Activated CD8-positive, alpha-beta T cell treated with anti-CD3 and anti-CD28 coated beads, Interleukin-2, amount 10 ng/mL, durations not matched to agents 7 days and 5 days (primary cell): ENCODE measurements around the gene PLOD3. TPM values are rescaled to one million over a fixed set of nuclear protein-coding genes. Genes with fewer than 3 reads are reported as not detected.

Experiments used
- ATAC-seq: fragments of 150-1000 bp; cut with Tn5 transposase; one replicate; pipeline ENCODE4 v1.10.0; 2021; ENCODE audit warnings: moderate library complexity
- CTCF ChIA-PET: fragments of 350-600 bp; sonication (Branson Sonifier 250); formaldehyde crosslinking; loops from one replicate; lab custom pipeline; 2021; ENCODE audit warnings: antibody characterized with exemption; lab: Charles Lee
- POLR2A ChIA-PET: fragments of 350-600 bp; sonication (Branson Sonifier 250); formaldehyde crosslinking; loops from one replicate; lab custom pipeline; 2021; ENCODE audit warnings: antibody characterized with exemption; lab: Charles Lee
- DNase-seq: peaks from one replicate; pipeline ENCODE4 v3.0.0-alpha.2; 2020
- H3K27ac Mint-ChIP-seq: one replicate; pipeline ENCODE4 v1.8.0; 2021; ENCODE audit warnings: mild to moderate bottlenecking, mixed read lengths
- H3K27me3 Mint-ChIP-seq: one replicate; pipeline ENCODE4 v1.8.0; 2021; ENCODE audit warnings: low read depth, mixed read lengths
- H3K36me3 Mint-ChIP-seq: one replicate; pipeline ENCODE4 v1.8.0; 2021; ENCODE audit warnings: low read depth, mixed read lengths
- H3K4me1 Mint-ChIP-seq: one replicate; pipeline ENCODE4 v1.8.0; 2021; ENCODE audit warnings: low read depth, mixed read lengths
- H3K4me3 Mint-ChIP-seq: one replicate; pipeline ENCODE4 v1.8.0; 2021; ENCODE audit warnings: mild to moderate bottlenecking, mixed read lengths
- H3K9me3 Mint-ChIP-seq: one replicate; pipeline ENCODE4 v1.8.0; 2022; ENCODE audit warnings: mixed read lengths; ENCODE audit not compliant: insufficient read depth
- total RNA-seq, 2 experiments: library from RNA; stranded (reverse); gene quantifications; one replicate each; pipeline ENCODE4 v1.2.3, GENCODE V29; 2021

PLOD3 gene
- total RNA-seq, 2 experiments from 2014 or later: 51.1 to 58.1 TPM

DNA sequence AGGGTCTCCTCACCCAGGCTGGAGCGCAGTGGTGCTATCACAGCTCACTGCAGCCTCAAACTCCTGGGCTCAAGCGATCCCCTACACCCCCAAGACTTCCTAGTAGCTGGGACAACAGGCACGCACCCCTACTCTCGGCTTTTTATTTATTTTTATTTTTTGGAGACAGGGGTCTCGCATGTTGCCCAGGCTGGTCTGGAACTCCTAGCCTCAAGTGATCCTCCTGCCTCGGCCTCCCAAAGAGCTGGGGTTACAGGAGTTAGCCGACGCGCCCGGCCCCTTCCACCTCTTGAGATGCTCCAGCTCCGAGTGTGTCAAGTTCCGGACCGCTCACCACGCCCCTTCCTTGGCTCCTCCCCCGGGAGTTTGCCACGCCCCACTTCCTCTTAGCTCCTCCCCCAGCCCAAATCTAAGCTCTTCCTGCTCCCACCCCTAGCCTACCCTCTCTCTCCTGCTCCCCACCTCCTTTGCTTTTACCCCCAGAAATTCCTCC, 43.6 kb downstream of the PLOD3 start:
- Mint-ChIP-seq H3K27ac (no peak overlapping the region), H3K4me1 (peaks cover 49% of the 10 kb centered on the region), H3K36me3 (no peaks in the 10 kb centered on the region), H3K9me3 (no peaks in the 10 kb centered on the region), H3K27me3 (peaks cover 82% of the 10 kb centered on the region), H3K4me3 (peak overlapping the region; percentile 49)
- POLR2A ChIA-PET: interaction anchor here (0.7 to 1.3 kb wide), 3 partner anchors 9 to 44 kb away, joined by 3 read pairs; partner anchors contain the start of genes VGF and ZNHIT1
- CTCF ChIA-PET: interaction anchor here (0.7 to 2.8 kb wide), 9 partner anchors 9 to 117 kb away, joined by 3 to 34 read pairs (median 5); partner anchors contain the start of gene VGF
- DNase-seq: peak; percentile 81
- ATAC-seq: peak; percentile 65

- ChIA-PET CTCF (interaction anchor here (0.7 to 2.8 kb wide), 9 partner anchors 8 to 117 kb away, joined by 3 to 34 read pairs (median 5); partner anchors contain the start of gene VGF), POLR2A (interaction anchor here (0.7 to 1.3 kb wide), 3 partner anchors 8 to 45 kb away, joined by 3 read pairs; partner anchors contain the start of genes VGF and ZNHIT1)
- H3K27ac Mint-ChIP-seq: no peak overlapping the region
- peaks cover 82% of the 10 kb centered on the region for H3K27me3 Mint-ChIP-seq
- ATAC-seq (no peak), DNase-seq (no peak)
- no peaks in the 10 kb centered on the region for H3K9me3 Mint-ChIP-seq
- no peaks in the 10 kb centered on the region for H3K36me3 Mint-ChIP-seq
- no peak overlapping the region for H3K4me3 Mint-ChIP-seq
- H3K4me1 Mint-ChIP-seq: peaks cover 52% of the 10 kb centered on the region
Measured at GRCh38 chr7:101172854-101173751, 44.3 kb downstream of the PLOD3 start.

DNA sequence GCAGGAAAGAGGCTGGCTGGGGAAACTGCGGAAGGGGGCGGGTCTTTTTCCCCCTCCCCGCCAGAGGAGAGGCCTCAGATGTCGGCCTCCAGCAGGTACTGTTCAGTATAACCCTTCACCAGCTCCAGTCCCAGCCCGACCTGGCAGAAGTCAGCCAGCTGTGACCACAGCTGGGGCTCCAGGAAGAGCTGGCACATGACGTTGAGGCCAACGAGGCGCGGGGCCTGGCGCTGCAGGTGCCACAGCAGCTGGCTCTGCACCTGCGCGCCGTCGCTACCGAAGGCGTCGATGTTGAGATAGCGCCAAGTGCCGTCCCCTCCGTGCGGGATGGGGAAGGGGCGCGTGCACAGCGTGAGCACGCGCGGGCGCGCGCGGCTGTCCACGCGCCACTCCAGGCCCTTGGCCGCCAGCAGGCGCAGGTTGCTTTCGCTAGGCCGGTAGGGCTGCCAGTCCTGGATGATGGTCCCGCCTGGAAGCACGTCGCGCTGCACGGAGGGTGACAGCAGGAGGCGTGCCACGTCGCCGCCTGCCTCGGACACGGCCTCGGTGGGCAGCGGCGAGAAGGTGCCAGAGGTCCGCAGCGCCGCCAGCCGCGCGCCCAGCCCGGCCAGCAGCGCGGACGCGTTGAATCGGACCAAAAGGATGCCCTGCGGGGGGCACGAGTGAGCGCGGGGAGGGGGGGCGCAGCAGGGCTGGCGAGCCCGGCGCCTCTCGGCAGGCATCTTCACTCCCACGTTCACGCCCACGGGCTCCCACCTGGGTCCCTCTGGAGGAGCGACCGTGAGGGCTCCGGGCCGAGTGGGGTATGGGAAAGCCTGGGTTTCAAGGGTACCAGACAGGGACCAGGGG, 45.2 kb downstream of the PLOD3 start:
- no peak for DNase-seq
- H3K36me3 Mint-ChIP-seq: no peaks in the 10 kb centered on the region
- ChIA-PET CTCF (interaction anchor here (0.8 to 3.1 kb wide), 5 partner anchors 20 to 118 kb away, joined by 3 to 59 read pairs (median 6); no protein-coding TSS in a partner anchor), POLR2A (no interaction called here)
- ATAC-seq: no peak
- H3K27me3 Mint-ChIP-seq: peaks cover 83% of the 10 kb centered on the region
- H3K4me1 Mint-ChIP-seq: peaks cover 52% of the 10 kb centered on the region
- no peaks in the 10 kb centered on the region for H3K9me3 Mint-ChIP-seq
- H3K4me3 Mint-ChIP-seq: no peak overlapping the region
- H3K27ac Mint-ChIP-seq: no peak overlapping the region

GRCh38 chr7:101171442-101171837, 45.9 kb downstream of the PLOD3 start:
- Mint-ChIP-seq H3K36me3 (no peaks in the 10 kb centered on the region), H3K9me3 (no peaks in the 10 kb centered on the region), H3K27me3 (peaks cover 84% of the 10 kb centered on the region), H3K4me3 (no peak overlapping the region), H3K27ac (no peak overlapping the region), H3K4me1 (peaks cover 57% of the 10 kb centered on the region)
- ChIA-PET POLR2A (no interaction called here), CTCF (interaction anchor here (0.8 to 3.1 kb wide), 9 partner anchors 13 to 119 kb away, joined by 3 to 59 read pairs (median 6); no protein-coding TSS in a partner anchor)
- DNase-seq (no peak), ATAC-seq (no peak)

- ATAC-seq: no peak
- Mint-ChIP-seq H3K27ac (no peak overlapping the region), H3K36me3 (no peaks in the 10 kb centered on the region), H3K4me3 (no peak overlapping the region), H3K4me1 (peaks cover 62% of the 10 kb centered on the region), H3K27me3 (peaks cover 85% of the 10 kb centered on the region), H3K9me3 (no peaks in the 10 kb centered on the region)
- POLR2A ChIA-PET: no interaction called here
- CTCF ChIA-PET: interaction anchor here (0.6 to 3.1 kb wide), 13 partner anchors 12 to 120 kb away, joined by 3 to 59 read pairs (median 5); partner anchors contain the start of genes PLOD3, SERPINE1 and ZNHIT1
- DNase-seq: no peak
Measured at GRCh38 chr7:101170617-101171441, 46.6 kb downstream of the PLOD3 start.

GRCh38 chr7:101169838-101170551, 47.4 kb downstream of the PLOD3 start:
- peaks cover 85% of the 10 kb centered on the region for H3K27me3 Mint-ChIP-seq
- CTCF ChIA-PET: interaction anchor here (0.8 to 3.1 kb wide), 11 partner anchors 11 to 113 kb away, joined by 3 to 59 read pairs (median 5); partner anchors contain the start of genes PLOD3, SERPINE1 and ZNHIT1
- peaks cover 70% of the 10 kb centered on the region for H3K4me1 Mint-ChIP-seq
- peak; percentile 59 for ATAC-seq
- POLR2A ChIA-PET: no interaction called here
- H3K36me3 Mint-ChIP-seq: no peaks in the 10 kb centered on the region
- peak; percentile 87 for DNase-seq
- H3K4me3 Mint-ChIP-seq: no peak overlapping the region
- no peak overlapping the region for H3K27ac Mint-ChIP-seq
- no peaks in the 10 kb centered on the region for H3K9me3 Mint-ChIP-seq

DNA sequence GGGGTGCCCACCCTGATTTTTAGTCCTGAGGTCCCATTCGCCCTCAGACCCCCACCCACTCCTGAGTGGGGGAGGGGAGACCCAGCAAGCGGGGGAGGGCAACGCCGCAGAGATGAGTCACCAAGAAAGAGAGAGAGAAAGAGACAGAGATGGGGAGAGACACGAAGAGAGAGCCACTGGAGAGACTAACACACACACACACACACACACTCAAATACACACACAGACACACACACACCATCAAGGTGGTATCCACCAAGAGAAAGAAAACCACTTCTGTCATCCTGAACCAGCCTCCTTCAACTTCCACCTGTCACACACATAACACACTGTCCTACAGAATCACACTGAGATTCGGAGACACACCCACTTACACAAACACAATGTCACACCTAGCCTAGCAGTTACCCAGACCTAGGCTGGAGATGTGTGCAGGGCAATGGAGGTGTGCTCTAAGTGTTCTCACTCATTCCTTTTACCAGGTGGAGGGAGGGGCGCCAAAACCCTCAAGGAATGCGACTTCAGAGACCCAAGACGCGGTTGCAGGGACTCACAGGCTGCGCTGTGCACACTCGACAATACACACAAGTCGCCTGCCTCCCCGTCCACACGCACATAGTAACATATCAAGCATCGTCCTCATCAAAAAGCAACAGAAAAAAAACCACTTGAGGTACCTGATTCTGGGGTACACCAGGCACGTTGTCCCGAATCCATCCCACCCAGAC, 48.1 kb downstream of the PLOD3 start:
- peaks cover 70% of the 10 kb centered on the region for H3K4me1 Mint-ChIP-seq
- no peaks in the 10 kb centered on the region for H3K36me3 Mint-ChIP-seq
- no peak overlapping the region for H3K27ac Mint-ChIP-seq
- no peak for DNase-seq
- H3K9me3 Mint-ChIP-seq: no peaks in the 10 kb centered on the region
- H3K27me3 Mint-ChIP-seq: peaks cover 81% of the 10 kb centered on the region
- ChIA-PET POLR2A (no interaction called here), CTCF (interaction anchor here (1.6 to 3.1 kb wide), 3 partner anchors 23 to 26 kb away, joined by 9 to 59 read pairs (median 16); no protein-coding TSS in a partner anchor)
- H3K4me3 Mint-ChIP-seq: no peak overlapping the region
- peak; percentile 1 for ATAC-seq

- POLR2A ChIA-PET: no interaction called here
Measured at GRCh38 chr7:101168412-101169049, 48.9 kb downstream of the PLOD3 start.

GRCh38 chr7:101167645-101168411, 49.6 kb downstream of the PLOD3 start:
- ChIA-PET CTCF (interaction anchor here (1.2 to 1.8 kb wide), 3 partner anchors 10 to 25 kb away, joined by 4 to 16 read pairs (median 9); no protein-coding TSS in a partner anchor), POLR2A (no interaction called here)
- DNase-seq (no peak), ATAC-seq (no peak)
- Mint-ChIP-seq H3K4me3 (no peak overlapping the region), H3K4me1 (peaks cover 62% of the 10 kb centered on the region), H3K9me3 (no peaks in the 10 kb centered on the region), H3K27ac (no peak overlapping the region), H3K27me3 (peaks cover 72% of the 10 kb centered on the region), H3K36me3 (no peaks in the 10 kb centered on the region)

More at GRCh38 chr7:101168412-101169049, 48.9 kb downstream of the PLOD3 start:
- Mint-ChIP-seq H3K4me3 (no peak overlapping the region), H3K9me3 (no peaks in the 10 kb centered on the region), H3K4me1 (peaks cover 65% of the 10 kb centered on the region), H3K27me3 (peaks cover 76% of the 10 kb centered on the region), H3K36me3 (no peaks in the 10 kb centered on the region), H3K27ac (no peak overlapping the region)
- DNase-seq (no peak), ATAC-seq (no peak)
- CTCF ChIA-PET: interaction anchor here (1.2 to 1.8 kb wide), 3 partner anchors 10 to 25 kb away, joined by 4 to 16 read pairs (median 9); no protein-coding TSS in a partner anchor
